Measurements from ENCODE around the gene MRPS2. TPM values are rescaled to one million over a fixed set of nuclear protein-coding genes. Genes with fewer than 3 reads are reported as not detected.

Gene MRPS2
- total RNA-seq, 2 donors from 2014 or later: 50.2 to 53.1 TPM

DNA sequence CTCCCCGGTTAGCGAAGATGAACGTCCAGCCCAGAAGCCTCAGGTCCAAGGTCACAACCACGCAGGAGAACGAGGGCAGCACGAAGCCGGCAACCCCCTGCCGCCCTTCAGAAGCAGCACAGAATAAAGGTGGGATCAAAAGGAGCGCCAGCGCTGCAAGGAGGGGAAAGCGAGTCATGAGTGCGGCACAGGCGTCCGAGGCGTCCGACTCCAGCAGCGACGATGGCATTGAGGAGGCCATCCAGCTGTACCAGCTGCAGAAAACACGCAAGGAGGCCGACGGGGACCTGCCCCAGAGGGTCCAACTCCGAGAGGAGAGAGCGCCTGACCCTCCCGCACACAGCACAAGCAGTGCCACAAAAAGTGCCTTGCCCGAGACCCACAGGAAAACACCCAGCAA lies 15.1 kb upstream of the MRPS2 start:
- no peaks in the 10 kb centered on the region for H3K27me3 Mint-ChIP-seq (ENCODE audit: insufficient read depth)
- Histone ChIP-seq H3K27ac (ENCODE audit: low read depth, low read length) (no peak overlapping the region), H3K36me3 (ENCODE audit: control insufficient read depth, insufficient read depth, low read length) (peaks cover 23% of the 10 kb centered on the region), H3K4me3 (ENCODE audit: low read length) (no peak overlapping the region), H3K9me3 (ENCODE audit: control insufficient read depth, low read length) (no peaks in the 10 kb centered on the region), H3K27me3 (ENCODE audit: control insufficient read depth, insufficient read depth, low read length, poor library complexity, severe bottlenecking) (no peaks in the 10 kb centered on the region), H3K4me1 (ENCODE audit: control insufficient read depth, insufficient read depth, low read length) (no peaks in the 10 kb centered on the region), H3K9ac (ENCODE audit: extremely low read depth, low read length, poor library complexity, severe bottlenecking) (no peak overlapping the region)
- no peaks in the 10 kb centered on the region for H3K4me1 Mint-ChIP-seq
- TF ChIP-seq, protein P1, sequence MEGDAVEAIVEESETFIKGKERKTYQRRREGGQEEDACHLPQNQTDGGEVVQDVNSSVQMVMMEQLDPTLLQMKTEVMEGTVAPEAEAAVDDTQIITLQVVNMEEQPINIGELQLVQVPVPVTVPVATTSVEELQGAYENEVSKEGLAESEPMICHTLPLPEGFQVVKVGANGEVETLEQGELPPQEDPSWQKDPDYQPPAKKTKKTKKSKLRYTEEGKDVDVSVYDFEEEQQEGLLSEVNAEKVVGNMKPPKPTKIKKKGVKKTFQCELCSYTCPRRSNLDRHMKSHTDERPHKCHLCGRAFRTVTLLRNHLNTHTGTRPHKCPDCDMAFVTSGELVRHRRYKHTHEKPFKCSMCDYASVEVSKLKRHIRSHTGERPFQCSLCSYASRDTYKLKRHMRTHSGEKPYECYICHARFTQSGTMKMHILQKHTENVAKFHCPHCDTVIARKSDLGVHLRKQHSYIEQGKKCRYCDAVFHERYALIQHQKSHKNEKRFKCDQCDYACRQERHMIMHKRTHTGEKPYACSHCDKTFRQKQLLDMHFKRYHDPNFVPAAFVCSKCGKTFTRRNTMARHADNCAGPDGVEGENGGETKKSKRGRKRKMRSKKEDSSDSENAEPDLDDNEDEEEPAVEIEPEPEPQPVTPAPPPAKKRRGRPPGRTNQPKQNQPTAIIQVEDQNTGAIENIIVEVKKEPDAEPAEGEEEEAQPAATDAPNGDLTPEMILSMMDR (conservative IDR thresholded peaks at IDR 0.05): no peak
- H3K27ac Mint-ChIP-seq: peak overlapping the region; percentile 55
- H3K36me3 Mint-ChIP-seq (ENCODE audit: low read depth): peaks cover 52% of the 10 kb centered on the region
- 94 to 95% methylated on average over 24 to 25 of the region's 25 CpGs for WGBS, 2 experiments (ENCODE audit: insufficient coverage in 1 of 2, insufficient read length in 1 of 2)
- H3K4me3 Mint-ChIP-seq: no peak overlapping the region
- DNase-seq: no peak
- no peaks in the 10 kb centered on the region for H3K9me3 Mint-ChIP-seq

DNA sequence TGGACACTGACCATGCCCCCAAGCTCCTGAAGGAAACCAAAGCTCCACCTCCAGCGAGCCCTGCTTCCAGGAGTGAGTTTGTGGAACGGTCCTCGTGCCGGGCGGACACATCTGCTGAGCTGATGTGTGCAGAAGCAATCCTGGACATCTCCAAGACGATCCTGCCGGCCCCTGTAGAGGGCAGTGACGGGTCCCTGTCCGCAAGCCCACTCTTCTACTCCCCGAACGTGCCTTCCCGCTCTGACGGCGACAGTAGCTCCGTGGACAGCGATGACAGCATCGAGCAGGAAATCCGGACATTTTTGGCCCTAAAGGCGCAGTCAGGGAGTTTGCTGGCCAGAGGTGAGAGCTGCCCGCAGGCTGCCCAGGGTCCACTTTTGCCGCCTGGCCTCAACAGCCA lies 14.7 kb upstream of the MRPS2 start:
- TF ChIP-seq, protein P1 (conservative IDR thresholded peaks at IDR 0.05): peak; percentile 40
- Mint-ChIP-seq H3K4me3 (no peak overlapping the region), H3K9me3 (no peaks in the 10 kb centered on the region), H3K27me3 (ENCODE audit: insufficient read depth) (no peaks in the 10 kb centered on the region), H3K4me1 (no peaks in the 10 kb centered on the region), H3K36me3 (ENCODE audit: low read depth) (peaks cover 52% of the 10 kb centered on the region), H3K27ac (no peak overlapping the region)
- 93 to 95% methylated on average over 21 of the region's 21 CpGs for WGBS, 2 experiments (ENCODE audit: insufficient coverage in 1 of 2, insufficient read length in 1 of 2)
- no peaks in the 10 kb centered on the region for H3K4me1 ChIP-seq (ENCODE audit: control insufficient read depth, insufficient read depth, low read length)
- H3K36me3 ChIP-seq (ENCODE audit: control insufficient read depth, insufficient read depth, low read length): peaks cover 23% of the 10 kb centered on the region
- H3K27ac ChIP-seq (ENCODE audit: low read depth, low read length): no peak overlapping the region
- no peaks in the 10 kb centered on the region for H3K27me3 ChIP-seq (ENCODE audit: control insufficient read depth, insufficient read depth, low read length, poor library complexity, severe bottlenecking)
- no peak for DNase-seq
- H3K4me3 ChIP-seq (ENCODE audit: low read length): no peak overlapping the region
- H3K9me3 ChIP-seq (ENCODE audit: control insufficient read depth, low read length): no peaks in the 10 kb centered on the region
- H3K9ac ChIP-seq (ENCODE audit: extremely low read depth, low read length, poor library complexity, severe bottlenecking): no peak overlapping the region

GRCh38 chr9:135486267-135487065 lies 14.0 kb upstream of the MRPS2 start:
- H3K4me3 Mint-ChIP-seq: no peak overlapping the region
- H3K36me3 Mint-ChIP-seq (ENCODE audit: low read depth): peaks cover 52% of the 10 kb centered on the region
- no peak overlapping the region for H3K9ac ChIP-seq (ENCODE audit: extremely low read depth, low read length, poor library complexity, severe bottlenecking)
- H3K9me3 ChIP-seq (ENCODE audit: control insufficient read depth, low read length): no peaks in the 10 kb centered on the region
- H3K4me1 Mint-ChIP-seq: no peaks in the 10 kb centered on the region
- H3K27me3 Mint-ChIP-seq (ENCODE audit: insufficient read depth): no peaks in the 10 kb centered on the region
- no peak overlapping the region for H3K27ac Mint-ChIP-seq
- H3K27me3 ChIP-seq (ENCODE audit: control insufficient read depth, insufficient read depth, low read length, poor library complexity, severe bottlenecking): no peaks in the 10 kb centered on the region
- no peaks in the 10 kb centered on the region for H3K4me1 ChIP-seq (ENCODE audit: control insufficient read depth, insufficient read depth, low read length)
- DNase-seq: no peak
- WGBS, 2 experiments (ENCODE audit: insufficient coverage in 1 of 2, insufficient read length in 1 of 2): 94 to 95% methylated on average over 25 to 33 of the region's 33 CpGs
- TF ChIP-seq, protein P1 (conservative IDR thresholded peaks at IDR 0.05): no peak
- no peak overlapping the region for H3K27ac ChIP-seq (ENCODE audit: low read depth, low read length)
- H3K36me3 ChIP-seq (ENCODE audit: control insufficient read depth, insufficient read depth, low read length): peaks cover 23% of the 10 kb centered on the region
- no peak overlapping the region for H3K4me3 ChIP-seq (ENCODE audit: low read length)
- H3K9me3 Mint-ChIP-seq: no peaks in the 10 kb centered on the region
